HepG2 (cell line): ENCODE measurements around the gene FAHD2A. TPM values are rescaled to one million over a fixed set of nuclear protein-coding genes. Genes with fewer than 3 reads are reported as not detected.
A peak's percentile ranks its signal among the peaks of the same experiment; 100 is the strongest.

Experiments used
- GTF2F1 ChIP-seq: fragments of 150-350 bp; IDR thresholded peaks from 2 replicates; pipeline ENCODE4 v1.6.1; 2014; ENCODE audit warnings: low read length
- GZF1 ChIP-seq: sonication (generic); formaldehyde crosslinking; IDR thresholded peaks from 2 replicates; pipeline ENCODE4 v1.5.1; 2020; ENCODE audit warnings: mild to moderate bottlenecking, missing genetic modification reagents
- HIVEP1 ChIP-seq: sonication (generic); formaldehyde crosslinking; IDR thresholded peaks from 2 replicates; pipeline ENCODE4 v1.4.0; 2020; ENCODE audit warnings: mild to moderate bottlenecking, missing genetic modification reagents
- MATR3 ChIP-seq: sonication (generic); formaldehyde crosslinking; IDR thresholded peaks from 2 replicates; pipeline ENCODE4 v1.4.0; 2020; ENCODE audit warnings: missing genetic modification reagents
- MTA3 ChIP-seq: sonication (generic); formaldehyde crosslinking; IDR thresholded peaks from 2 replicates; pipeline ENCODE4 v1.4.0; 2020; ENCODE audit warnings: missing genetic modification reagents
- PRPF4 ChIP-seq: fragments of 200-400 bp; formaldehyde crosslinking; IDR thresholded peaks from 2 replicates; pipeline ENCODE4 v1.6.1; 2016; ENCODE audit warnings: low read length, low read depth; ENCODE audit not compliant: poor library complexity, severe bottlenecking
- RNF219 ChIP-seq: sonication (generic); formaldehyde crosslinking; IDR thresholded peaks from 2 replicates; pipeline ENCODE4 v1.5.0; 2020; ENCODE audit warnings: mild to moderate bottlenecking, missing genetic modification reagents
- ZFP41 ChIP-seq: sonication (generic); formaldehyde crosslinking; IDR thresholded peaks from 2 replicates; pipeline ENCODE4 v1.4.0; 2020; ENCODE audit warnings: mild to moderate bottlenecking, missing genetic modification reagents, borderline replicate concordance
- ZNF253 ChIP-seq: sonication (generic); formaldehyde crosslinking; IDR thresholded peaks from 2 replicates; pipeline ENCODE4 v1.8.0; 2022; ENCODE audit warnings: mild to moderate bottlenecking, missing genetic modification reagents, borderline replicate concordance
- ZNF501 ChIP-seq: sonication (generic); formaldehyde crosslinking; IDR thresholded peaks from 2 replicates; pipeline ENCODE4 v1.5.1; 2020; ENCODE audit warnings: mild to moderate bottlenecking, moderate library complexity, missing genetic modification reagents
- ZNF512 ChIP-seq: sonication (generic); formaldehyde crosslinking; IDR thresholded peaks from 2 replicates; pipeline ENCODE4 v1.4.0; 2020; ENCODE audit warnings: mild to moderate bottlenecking, missing genetic modification reagents
- ZNF552 ChIP-seq: sonication (generic); formaldehyde crosslinking; IDR thresholded peaks from 2 replicates; pipeline ENCODE4 v1.9.0; 2022; ENCODE audit warnings: missing genetic modification reagents, mild to moderate bottlenecking, borderline replicate concordance
- ZNF749 ChIP-seq: sonication (generic); formaldehyde crosslinking; IDR thresholded peaks from 2 replicates; pipeline ENCODE4 v1.8.0; 2022; ENCODE audit warnings: mild to moderate bottlenecking, missing genetic modification reagents, moderate library complexity, borderline replicate concordance
- polyA plus RNA-seq, 8 experiments: library from polyadenylated mRNA; depleted of rRNA in 3 of 8; stranded (reverse) in 7 of 8; unstranded in 1 of 8; fragments of >200 nt; fragmentation: Illumina TruSeq in 4 of 8; extraction: Trizol in 4 of 8; gene quantifications; 2 replicates each; pipeline versions ENCODE4 v1.2.1 to v1.2.3, GENCODE V29; 2011 to 2016; ENCODE audit warnings: low read depth in 4 of 8, missing spikeins in 1 of 8, mixed read lengths in 1 of 8; ENCODE audit not compliant: insufficient read depth in 1 of 8
- total RNA-seq, 5 experiments: library from RNA; depleted of rRNA; stranded (reverse); fragments of >200 nt; fragmentation: Illumina TruSeq; extraction: Trizol; gene quantifications; 2 replicates each; pipeline ENCODE4 v1.2.3, GENCODE V29; 2016; ENCODE audit warnings: low read depth in 1 of 5
- TF ChIP-seq, protein P1 (sequence below): sonication (generic); formaldehyde crosslinking; IDR thresholded peaks from one replicate; pipeline ENCODE4 v1.5.1; 2020; ENCODE audit warnings: mild to moderate bottlenecking, missing genetic modification reagents; ENCODE audit errors: not compliant biosample characterization

Gene FAHD2A
- total and polyA plus RNA-seq, 2 of the 13 experiments (the other 11 are each of a cell fraction or from before 2014, with no cell fraction given): 34.0 to 44.2 TPM

DNA sequence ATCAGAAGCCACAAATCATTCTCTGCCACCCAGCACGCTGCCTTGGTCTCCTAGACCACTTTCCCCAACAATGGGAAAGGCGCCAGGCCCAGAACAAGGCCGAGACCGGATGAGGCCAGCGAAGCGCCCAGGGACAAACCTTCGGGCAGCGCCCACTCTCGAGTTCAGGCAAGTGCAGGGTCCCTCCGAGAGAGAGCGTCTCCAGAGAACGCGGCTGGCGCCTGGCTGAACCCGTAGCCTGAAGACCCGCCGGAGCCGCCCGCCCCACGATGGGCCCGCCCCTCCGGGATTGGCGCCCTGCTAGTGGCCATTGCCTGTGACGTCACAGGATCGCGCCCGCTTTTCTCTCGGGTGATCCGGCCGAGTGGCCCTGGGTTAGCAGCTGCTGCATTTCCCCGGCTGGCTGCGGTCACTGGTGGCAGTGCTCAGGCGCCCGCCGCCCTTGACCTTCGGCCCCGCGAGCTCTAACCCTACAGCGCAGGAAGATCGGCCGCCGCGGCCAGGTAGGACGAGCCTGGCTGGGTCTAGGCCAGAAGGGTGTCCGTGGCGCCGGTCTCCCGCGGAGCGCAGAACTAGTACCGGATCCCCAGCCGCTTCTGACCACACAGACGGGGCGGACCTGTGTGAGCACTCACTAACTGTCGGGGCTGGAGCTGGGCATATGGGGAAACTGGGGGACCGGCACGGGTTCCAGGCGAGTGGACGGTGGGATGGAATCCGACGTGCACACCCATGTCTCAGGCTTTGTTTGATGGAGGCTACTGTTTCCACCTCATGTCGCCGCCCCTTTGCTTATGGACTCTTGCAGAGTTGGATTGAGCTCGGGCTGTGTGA is at the start of gene FAHD2A (continued):
- TF ChIP-seq RNF219 (CRISPR knock-in tag) (no peak), PRPF4 (no peak), ZNF552 (peak; percentile 86; the same call in 1 of the 2 replicates), ZNF501 (CRISPR knock-in tag) (peak; percentile 87; the same call in 1 of the 2 replicates), ZFP41 (no peak; the same call in 1 of the 2 replicates), GZF1 (CRISPR knock-in tag) (peak; percentile 79), ZNF253 (CRISPR knock-in tag) (no peak), MATR3 (no peak), ZNF512 (CRISPR knock-in tag) (no peak), HIVEP1 (CRISPR knock-in tag) (peak; percentile 88), GTF2F1 (no peak), ZNF749 (no peak), MTA3 (CRISPR knock-in tag) (0 out of 2 replicates have a peak, but pooled peaks have one; percentile 34)
- TF ChIP-seq, protein P1, sequence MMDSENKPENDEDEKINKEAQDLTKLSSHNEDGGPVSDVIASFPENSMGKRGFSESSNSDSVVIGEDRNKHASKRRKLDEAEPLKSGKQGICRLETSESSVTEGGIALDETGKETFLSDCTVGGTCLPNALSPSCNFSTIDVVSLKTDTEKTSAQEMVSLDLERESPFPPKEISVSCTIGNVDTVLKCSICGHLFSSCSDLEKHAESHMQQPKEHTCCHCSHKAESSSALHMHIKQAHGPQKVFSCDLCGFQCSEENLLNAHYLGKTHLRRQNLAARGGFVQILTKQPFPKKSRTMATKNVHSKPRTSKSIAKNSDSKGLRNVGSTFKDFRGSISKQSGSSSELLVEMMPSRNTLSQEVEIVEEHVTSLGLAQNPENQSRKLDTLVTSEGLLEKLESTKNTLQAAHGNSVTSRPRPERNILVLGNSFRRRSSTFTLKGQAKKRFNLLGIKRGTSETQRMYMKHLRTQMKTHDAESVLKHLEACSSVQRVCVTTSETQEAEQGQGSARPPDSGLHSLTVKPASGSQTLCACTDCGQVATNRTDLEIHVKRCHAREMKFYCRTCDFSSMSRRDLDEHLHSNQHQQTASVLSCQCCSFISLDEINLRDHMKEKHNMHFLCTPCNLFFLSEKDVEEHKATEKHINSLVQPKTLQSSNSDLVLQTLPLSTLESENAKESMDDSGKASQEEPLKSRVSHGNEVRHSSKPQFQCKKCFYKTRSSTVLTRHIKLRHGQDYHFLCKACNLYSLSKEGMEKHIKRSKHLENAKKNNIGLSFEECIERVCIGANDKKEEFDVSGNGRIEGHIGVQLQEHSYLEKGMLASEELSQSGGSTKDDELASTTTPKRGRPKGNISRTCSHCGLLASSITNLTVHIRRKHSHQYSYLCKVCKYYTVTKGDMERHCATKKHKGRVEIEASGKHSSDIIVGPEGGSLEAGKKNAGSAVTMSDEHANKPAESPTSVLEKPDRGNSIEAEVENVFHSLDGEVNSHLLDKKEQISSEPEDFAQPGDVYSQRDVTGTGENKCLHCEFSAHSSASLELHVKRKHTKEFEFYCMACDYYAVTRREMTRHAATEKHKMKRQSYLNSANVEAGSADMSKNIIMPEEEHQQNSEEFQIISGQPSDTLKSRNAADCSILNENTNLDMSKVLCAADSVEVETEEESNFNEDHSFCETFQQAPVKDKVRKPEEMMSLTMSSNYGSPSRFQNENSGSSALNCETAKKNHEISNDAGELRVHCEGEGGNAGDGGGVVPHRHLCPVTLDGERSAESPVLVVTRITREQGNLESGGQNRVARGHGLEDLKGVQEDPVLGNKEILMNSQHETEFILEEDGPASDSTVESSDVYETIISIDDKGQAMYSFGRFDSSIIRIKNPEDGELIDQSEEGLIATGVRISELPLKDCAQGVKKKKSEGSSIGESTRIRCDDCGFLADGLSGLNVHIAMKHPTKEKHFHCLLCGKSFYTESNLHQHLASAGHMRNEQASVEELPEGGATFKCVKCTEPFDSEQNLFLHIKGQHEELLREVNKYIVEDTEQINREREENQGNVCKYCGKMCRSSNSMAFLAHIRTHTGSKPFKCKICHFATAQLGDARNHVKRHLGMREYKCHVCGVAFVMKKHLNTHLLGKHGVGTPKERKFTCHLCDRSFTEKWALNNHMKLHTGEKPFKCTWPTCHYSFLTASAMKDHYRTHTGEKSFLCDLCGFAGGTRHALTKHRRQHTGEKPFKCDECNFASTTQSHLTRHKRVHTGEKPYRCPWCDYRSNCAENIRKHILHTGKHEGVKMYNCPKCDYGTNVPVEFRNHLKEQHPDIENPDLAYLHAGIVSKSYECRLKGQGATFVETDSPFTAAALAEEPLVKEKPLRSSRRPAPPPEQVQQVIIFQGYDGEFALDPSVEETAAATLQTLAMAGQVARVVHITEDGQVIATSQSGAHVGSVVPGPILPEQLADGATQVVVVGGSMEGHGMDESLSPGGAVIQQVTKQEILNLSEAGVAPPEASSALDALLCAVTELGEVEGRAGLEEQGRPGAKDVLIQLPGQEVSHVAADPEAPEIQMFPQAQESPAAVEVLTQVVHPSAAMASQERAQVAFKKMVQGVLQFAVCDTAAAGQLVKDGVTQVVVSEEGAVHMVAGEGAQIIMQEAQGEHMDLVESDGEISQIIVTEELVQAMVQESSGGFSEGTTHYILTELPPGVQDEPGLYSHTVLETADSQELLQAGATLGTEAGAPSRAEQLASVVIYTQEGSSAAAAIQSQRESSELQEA (CRISPR knock-in tag): peak; percentile 87
